ENCODE results near the gene PTGFR.

DNA sequence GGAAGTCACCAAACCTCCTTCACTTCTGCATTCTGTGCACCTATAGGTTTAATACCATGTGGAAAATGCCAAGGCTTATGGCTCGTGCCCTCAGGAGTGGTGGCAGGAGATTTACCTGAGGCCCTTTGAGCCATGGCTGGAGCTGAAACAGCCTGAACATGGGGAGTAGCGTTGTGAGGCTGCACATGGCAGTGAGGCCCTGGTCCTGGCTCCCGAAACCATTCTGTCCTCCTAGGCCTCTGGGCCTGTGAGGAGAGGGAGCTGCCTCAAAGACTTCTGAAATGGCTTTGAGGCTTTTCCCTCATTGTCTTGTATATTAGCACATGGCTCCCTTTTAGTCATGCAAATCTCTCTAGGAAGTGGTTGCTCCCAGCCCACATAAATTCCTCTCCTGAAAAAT is 20.6 kb downstream of the PTGFR start:
- TF ChIP-seq, protein P1, sequence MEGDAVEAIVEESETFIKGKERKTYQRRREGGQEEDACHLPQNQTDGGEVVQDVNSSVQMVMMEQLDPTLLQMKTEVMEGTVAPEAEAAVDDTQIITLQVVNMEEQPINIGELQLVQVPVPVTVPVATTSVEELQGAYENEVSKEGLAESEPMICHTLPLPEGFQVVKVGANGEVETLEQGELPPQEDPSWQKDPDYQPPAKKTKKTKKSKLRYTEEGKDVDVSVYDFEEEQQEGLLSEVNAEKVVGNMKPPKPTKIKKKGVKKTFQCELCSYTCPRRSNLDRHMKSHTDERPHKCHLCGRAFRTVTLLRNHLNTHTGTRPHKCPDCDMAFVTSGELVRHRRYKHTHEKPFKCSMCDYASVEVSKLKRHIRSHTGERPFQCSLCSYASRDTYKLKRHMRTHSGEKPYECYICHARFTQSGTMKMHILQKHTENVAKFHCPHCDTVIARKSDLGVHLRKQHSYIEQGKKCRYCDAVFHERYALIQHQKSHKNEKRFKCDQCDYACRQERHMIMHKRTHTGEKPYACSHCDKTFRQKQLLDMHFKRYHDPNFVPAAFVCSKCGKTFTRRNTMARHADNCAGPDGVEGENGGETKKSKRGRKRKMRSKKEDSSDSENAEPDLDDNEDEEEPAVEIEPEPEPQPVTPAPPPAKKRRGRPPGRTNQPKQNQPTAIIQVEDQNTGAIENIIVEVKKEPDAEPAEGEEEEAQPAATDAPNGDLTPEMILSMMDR (conservative IDR thresholded peaks at IDR 0.05), result no peak
- TF ChIP-seq ZFX (IDR thresholded peaks at IDR 0.05), result no peak

All from C4-2B (cell line).